GM18868 (cell line): ENCODE data around the gene MAP2K5.

Experiments
- ATAC-seq: cut with Tn5 transposase; IDR thresholded peaks from one replicate; pipeline ENCODE4 v1.9.1; 2021; ENCODE audit warnings: mild to moderate bottlenecking, moderate library complexity; ENCODE audit not compliant: unreplicated experiment

Gene MAP2K5

DNA sequence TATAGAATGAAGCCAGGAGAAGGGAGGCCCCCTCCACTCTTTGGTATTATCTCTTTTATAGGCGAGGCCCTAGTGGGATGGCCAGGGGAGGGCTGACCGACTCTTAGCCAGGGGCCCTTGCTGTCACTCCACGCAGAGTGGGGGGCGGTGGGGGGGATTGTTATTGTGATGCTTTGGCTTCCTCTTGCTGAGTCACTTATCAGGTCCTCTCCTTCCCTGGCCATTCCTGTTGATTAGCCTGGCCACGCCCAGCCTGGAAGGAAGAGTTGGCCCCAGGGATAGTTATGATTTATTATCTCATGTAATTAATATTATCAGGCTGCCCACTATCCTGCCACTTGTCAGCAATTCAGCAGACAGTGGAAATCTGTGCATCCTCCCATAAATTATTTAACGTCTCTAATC is 257.3 kb downstream of the MAP2K5 start:
- no peak for ATAC-seq

DNA sequence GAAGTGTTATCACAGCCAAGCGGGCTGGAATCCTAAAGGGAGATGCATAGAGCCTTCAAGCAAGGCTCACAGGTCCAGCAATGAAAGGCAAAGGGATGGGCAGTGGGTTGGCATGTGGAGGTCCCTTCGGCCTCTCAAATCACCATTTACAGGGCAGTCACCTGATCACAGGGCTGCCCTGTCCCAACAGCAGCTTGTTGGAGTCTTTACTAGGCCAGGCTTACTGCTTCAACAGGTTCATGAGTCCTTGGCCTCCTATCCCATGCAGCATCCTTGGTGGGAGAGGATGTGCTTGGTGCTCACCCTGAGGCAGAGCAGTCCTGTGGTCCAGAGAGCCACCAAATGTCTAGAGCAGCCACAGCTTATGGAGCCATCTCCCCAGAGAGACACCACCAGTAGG is 258.6 kb downstream of the MAP2K5 start:
- no peak for ATAC-seq

DNA sequence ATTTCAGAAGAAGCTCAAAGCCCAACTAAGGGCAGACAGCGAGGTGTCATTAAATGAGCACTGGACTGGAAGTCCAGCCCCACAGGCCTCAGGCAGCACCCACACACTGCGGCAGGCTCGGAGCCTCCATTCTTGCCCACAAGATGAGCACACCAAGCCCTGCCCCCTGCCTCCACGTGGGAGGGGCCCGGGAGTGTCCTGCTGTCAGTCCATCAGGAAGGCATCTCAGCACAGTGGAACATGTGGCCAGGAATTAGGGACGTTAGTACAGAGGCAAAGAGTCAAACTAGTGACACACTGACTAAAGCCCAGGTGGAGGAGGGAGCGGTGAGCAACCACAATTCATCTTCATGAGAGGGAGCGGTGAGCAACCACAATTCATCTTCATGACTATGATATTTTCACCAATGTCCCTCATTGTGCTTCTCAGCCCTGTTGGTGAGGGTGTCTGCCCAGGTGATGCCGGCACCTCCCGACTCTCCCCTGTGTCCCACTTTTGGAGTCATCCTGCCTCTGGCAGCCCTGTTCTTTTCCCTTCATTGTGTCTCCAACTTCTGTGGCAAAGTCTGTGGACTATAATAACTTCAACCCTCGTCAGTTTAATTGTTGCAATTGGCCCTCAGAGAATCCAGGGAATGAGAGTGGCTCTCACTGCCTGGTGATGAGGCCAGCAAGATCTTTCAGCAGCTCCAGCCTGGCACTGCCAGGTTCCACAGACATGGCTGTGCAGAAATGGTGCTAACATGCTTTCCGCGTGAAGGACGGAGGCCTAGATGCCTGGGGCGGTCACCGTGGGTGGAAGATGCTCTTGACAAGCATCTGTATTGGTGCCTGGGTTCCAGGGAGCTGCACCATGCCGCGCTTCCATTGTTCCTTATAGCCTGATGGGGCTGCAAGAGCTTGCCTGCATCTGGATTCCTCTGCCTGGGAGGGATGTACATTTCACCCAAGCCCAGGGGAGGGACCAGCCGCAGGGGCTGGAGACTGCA is 259.7 kb downstream of the MAP2K5 start:
- ATAC-seq: no peak

DNA sequence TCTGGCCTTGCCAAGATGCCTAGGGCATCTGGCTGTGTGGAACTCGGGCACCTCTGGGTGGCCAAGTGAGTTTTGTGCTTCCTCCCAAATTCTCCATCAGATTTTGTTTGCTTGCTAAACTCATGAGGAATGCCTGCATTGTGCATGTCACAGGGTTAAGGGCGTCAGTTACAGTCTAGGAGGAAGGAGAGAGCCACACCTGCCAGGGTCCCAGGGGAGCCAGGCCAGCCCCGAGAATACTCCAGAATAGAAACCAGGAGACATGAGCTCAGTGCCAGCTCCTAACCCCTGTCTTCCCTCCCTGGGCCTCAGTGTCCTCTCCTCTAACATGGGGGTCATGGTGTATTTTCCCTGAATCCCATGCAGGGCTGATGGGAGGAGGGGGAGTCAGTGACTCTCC is 260.8 kb downstream of the MAP2K5 start:
- ATAC-seq: no peak

DNA sequence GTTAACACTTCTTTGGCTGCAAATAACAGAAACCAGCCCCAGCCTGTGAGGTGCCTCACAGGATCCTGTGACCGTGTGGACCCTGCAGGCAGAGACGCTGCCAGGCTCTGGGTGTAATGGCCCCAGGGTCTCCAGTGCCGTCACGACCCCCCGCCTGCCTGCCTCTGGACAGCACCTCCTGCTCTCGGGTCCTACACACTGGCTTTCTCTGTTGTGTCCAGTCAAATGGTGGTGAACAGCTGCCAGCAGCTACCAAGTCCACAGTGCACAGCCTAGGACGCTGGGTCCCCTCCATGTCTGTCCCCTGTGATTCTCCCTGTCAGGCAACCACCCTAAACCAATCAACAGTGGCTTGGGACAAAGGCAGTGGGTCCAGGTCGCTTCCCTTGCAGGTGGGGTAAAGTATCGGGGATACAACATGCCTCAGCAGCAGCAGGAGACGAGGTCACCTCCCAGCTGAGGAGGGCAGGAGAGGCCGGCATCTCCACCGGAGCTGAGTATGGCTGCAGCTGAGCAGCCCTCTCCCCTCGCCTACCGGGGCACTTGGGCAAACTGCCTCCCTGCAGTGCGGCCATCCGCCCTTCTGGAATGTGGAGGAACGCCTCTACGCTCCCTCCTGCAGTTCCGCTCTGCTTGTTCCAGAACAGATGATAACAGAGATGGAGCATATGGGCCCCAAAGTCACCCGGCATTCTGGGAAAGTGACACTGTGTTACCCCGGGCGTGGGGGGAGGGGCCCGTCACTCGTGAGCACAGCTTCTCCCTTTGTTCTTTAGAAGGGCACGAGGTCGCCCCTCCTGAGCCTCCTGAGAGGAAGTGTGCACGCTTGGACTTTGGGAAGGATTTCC is 261.7 kb downstream of the MAP2K5 start:
- no peak for ATAC-seq

DNA sequence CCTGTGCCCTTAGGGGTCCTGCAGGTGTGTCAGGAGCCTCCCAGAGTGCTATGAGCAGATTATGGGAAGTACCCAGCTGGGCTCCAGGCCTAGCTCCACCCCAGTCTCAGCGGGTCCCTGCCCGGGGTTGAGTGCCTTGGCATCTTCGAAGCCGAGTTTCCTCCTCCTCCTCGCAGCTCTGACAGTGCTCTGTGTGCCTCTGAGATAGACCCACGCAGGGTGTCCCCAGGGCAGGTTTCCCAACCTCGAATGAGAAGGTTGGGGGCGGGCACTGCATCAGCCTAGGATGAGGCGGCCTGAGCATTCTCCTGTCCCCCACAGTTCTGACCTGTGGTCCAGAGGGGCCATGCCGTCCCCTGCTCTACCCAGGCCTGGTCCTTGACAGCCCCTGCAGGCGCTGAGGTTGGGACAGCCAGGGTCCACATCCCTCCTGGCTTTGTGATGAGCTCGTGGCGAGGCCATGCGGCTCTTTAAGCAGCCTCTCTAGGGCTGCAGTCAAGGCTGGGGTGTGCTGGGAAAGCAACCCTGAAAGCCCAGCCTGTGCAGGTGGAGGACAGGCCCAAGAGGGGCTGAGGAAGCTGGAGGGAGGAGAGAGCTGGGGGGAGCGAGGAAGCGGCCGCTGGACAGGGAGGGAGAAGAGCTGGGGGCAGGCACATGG is 262.6 kb downstream of the MAP2K5 start:
- no peak for ATAC-seq

DNA sequence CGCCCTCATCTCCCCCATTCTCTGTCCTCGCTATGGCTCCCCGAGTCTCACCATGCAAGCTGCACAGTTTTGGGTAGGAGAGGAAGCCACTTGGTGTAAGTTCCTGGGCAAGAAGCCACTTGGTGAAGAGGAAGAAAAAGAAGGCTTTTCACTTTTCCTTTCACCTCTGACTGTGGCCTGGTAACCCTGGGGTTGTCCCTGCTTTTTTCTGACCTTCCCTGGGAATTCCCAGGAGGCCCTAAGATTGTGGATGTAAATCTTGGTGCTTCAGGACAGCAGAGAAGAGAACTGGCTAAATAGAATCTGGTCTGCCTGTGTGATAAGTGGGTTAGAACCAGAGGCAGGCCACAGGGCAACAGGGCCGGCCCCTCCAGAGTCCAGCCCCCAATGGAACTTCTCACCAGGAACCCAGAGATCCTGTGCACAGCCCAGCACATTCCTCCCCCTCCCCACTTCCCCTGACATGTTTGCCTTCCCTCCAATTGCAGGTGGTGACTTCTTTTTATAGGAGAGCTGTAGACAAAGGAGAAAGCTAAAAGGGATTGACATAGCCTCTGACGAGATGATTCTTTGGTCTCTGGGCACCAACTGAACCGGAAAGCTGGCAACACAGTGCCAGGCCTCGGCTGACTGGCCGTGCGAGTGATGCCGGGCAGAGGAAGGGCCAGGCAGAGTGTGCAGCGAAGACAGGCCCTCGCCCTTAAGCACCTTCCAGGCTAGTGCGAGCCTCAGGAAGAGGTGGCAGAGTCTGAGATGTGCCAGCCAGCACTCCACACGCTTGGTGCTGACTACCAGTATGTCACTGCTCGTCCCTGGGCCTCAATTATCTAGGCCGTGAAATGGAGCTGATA is 263.4 kb downstream of the MAP2K5 start:
- ATAC-seq: no peak

DNA sequence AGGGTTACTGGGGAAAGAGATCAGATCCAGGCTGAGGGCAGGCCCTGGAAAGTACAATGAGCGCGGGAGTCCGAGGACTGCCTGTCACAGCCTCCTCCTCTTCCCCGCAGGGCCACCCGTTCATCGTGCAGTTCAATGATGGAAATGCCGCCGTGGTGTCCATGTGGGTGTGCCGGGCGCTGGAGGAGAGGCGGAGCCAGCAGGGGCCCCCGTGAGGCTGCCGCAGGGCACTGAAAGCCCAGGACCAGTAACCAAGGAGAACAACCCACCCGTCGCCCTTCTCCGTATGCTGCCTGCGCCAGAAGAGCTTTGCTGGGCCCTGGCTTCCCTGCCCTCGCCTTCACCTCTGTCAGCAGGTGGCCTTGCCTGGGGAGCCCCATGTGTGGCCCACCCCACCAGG is 264.0 kb downstream of the MAP2K5 start:
- ATAC-seq: no peak

DNA sequence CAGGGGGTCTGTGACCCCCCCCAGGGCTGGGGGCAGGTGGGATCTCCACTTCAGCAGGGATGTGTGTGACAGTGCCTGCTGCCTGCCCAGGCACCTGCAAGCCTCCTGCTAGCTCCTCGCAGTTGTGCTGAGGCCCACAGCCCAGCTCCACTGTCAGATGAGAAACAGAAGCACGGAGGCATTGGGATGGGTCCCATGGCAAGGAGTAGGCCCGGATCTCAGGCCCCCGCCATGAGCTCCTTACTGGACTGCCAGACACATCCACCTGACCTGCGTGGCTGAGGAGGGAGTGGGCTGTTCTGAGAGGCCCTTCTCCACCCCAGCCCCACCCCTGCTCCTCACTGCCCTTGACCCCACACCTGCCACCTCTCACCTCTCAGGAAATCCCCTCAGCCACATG is 264.6 kb downstream of the MAP2K5 start:
- no peak for ATAC-seq

DNA sequence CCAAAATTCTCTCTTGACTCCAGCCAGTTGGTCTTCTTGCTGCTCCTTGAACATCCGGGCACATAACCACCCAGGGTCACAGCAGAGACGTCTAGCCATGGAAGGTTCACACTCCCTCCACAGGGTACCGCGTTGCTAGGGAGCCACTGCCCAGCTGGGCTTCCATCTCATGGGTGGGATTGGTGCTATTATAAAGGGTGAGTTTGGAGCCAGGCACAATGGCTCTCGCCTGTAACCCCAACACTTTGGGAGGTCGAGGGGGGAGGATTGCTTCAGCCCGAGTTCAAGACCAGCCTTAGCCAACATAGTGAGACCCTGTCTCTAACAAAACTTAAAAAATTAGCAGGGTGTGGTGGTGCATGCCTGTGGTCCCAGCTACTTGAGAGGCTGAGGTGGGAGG is 265.3 kb downstream of the MAP2K5 start:
- no peak for ATAC-seq

DNA sequence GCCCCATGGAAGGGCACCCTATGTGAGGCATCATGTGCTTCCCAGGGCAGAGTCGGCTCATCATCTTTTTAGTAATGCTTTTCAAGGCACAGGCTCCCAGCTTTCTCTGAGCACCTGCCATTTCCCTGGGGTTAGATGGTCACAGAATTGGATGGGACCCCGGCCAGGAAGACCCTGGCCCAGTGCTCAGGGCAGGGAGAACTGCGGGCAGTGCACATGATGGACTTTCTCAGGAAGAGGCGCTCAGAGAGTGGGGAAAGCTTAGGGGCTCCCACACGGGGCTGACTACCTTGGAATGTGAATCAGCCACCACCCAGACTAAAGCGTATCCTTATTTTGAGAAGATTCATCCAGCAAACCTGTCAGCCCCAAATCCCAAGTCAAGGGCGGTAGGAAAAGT is 266.3 kb downstream of the MAP2K5 start:
- no peak for ATAC-seq

DNA sequence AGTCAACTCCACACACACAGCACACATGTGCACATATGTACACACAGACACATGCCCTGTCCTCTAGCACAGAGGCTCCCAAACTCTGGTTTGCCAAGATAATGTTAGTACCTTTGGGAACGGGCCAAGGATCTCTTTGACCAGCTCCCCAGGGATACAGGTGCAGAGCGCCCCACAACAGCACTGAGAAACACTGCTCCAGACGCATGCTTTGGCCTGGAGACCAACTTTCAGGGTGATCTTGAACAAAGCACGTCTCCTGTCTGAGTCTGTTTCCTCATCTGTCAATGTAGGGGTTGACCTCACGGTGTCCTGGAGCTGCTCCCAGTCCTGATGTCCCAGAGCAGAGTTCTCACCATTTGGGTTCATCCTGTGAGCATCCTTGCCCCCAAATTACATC is 266.9 kb downstream of the MAP2K5 start:
- ATAC-seq: no peak

DNA sequence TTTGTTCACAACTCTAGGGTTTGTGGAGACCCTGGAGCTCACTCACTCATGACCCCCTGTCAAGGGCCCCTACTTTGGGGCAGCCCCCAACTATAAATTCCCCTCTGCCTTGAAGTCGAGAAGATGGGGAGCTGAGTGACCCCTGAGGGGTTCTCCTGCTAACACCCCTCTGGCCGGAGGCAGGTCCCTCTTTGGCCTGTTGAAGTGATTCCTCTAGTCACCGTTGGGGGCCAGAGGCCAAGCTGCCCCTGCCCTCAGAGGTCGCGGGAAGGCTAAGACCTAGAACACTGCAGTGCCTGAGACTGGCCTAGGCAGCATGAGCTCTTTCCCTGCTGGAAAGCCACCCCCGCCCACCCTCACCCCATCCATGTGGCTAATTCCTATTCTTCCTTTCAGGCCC is 267.4 kb downstream of the MAP2K5 start:
- no peak for ATAC-seq

DNA sequence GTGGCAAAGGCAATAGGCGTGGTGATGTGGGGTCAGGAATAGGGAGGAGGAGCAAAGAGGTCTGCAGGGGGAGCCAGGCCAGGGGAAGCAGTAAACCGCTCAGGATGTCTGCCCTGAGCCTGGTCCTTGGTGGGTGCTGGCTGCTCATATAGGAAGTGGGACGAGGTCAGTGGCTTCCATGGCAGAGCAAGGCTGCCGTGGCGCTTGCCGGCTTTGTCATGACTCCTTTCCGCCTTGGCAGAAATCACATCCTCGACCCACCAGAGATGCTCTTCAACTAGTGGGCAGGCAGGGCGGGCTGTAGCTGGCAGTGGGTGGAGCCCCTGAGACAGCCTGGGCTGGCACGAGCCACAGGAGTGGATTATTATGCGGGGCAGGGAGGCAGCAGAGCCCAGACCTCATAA is 269.7 kb downstream of the MAP2K5 start:
- ATAC-seq: no peak

DNA sequence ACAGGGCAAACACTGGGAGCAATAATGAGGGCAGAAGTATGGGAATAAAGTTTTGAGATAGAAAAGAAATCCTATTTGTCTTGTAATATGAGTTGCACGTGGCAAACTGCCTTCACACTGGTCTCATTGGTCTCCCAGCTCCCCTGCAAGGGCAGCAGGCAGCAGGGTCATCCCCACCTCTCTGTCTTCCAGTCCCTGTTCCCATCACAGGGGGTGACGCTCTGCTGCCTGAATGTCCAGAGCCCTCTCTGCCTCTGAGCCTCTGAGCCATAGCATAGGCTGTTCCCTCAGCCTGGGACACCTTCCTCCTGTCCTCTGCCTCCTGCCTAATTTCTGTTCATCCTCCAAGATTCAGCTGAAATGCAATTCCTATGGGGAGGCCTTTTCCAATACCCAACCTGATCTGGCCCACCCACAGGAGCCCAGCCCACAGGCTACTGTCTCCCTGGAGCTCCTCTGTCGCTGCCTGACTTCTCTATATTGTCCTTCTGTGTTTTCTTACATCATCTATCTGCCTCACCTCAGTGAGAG is 270.7 kb downstream of the MAP2K5 start:
- no peak for ATAC-seq

DNA sequence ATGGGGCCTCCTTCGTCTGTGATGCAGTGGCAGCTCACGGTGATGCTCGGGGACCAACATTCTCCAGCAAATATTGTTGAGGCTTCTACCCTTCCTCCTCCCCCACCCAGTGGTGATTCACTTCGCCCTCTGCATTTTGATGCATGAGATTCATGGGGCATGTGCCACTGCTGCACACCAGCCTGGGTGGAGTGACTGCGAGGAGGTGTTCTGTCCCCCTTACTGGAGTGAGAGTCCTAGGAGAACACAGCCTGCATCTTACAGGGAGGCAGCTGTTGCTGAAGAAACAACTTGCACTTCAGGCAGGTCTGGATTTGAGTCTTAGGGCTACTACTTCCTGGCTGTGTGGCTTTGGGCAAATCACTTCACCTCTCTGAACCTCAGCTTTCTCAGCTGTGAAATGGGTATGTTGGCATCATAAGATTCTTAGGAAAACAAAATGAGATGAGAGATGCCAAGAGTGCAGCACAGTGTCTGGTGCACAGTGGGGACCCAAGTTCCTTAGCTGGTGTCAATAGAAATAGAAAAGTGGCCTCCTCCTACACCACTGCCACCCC is 272.6 kb downstream of the MAP2K5 start:
- no peak for ATAC-seq

DNA sequence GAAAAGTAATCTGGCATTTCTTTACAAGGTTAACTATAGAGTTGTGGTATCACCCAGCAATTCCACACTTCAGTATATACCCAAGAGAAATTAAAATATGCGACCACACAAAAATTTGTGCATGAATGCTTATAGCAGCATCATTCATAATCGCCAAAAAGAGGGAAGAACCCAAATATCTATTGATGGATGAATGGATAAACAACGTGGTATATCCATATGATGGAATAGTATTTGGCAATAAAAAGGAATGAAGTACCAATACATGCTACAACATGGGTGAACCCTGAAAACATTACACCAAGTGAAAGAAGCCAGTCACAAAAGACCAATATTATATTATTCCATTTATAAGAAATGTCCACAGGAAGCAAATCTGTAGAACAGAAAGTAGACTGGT is 274.2 kb downstream of the MAP2K5 start:
- no peak for ATAC-seq

DNA sequence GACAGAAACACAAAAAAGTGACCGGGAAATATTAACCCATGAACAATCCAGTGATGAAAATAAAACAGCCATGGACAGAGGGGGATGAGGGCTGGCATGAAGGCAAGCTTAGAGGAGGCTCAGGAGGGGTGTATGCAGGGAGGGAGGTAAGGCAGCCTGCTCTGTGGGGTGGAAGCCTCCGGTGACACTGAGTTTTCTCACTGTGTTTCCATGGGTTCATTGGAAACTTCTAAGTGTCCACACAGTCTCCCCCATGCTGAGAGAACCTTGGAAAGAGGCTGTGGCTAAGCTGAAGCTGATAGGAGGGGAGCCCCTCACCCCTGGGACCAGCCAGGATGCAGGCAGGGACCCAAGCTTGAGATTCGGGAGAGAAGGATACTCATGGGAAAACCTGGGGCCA is 276.0 kb downstream of the MAP2K5 start:
- no peak for ATAC-seq

DNA sequence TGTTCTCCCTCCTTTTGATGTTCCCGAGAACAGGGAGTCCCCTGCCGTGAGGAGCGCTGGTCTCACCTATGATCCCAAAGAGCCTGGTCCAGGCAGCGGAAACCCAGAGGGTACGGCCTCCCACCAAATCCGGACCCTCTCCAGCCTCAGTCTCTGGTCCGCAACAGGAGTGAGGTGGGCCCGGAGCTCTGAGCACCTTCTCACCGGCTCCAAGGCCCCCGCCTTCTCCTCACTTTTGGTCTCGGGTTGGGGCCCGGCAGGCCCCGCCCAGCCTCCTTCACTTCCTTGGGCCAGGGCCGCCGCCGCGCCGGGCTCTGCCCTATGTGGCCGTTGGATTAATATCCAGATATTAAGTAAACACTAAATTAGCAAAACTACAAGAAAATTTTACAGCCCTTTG is 277.1 kb downstream of the MAP2K5 start:
- ATAC-seq: no peak
